ENCODE data around the gene APMAP.

The APMAP gene

GRCh38 chr20:24960861-24961260 is 31.7 kb downstream of the APMAP start:
- peaks cover 58% of the 10 kb centered on the region for H3K36me3 Mint-ChIP-seq
- no peak for ATAC-seq
- no peaks in the 10 kb centered on the region for H3K4me1 Mint-ChIP-seq
- no peaks in the 10 kb centered on the region for H3K27me3 Mint-ChIP-seq
- no peak overlapping the region for H3K4me3 Mint-ChIP-seq
- H3K27ac Mint-ChIP-seq: no peak overlapping the region
- H3K9me3 Mint-ChIP-seq: no peaks in the 10 kb centered on the region

GRCh38 chr20:24960302-24960801 is 32.2 kb downstream of the APMAP start:
- Mint-ChIP-seq H3K4me3 (no peak overlapping the region), H3K4me1 (peaks cover 4% of the 10 kb centered on the region), H3K9me3 (no peaks in the 10 kb centered on the region), H3K36me3 (peaks cover 58% of the 10 kb centered on the region), H3K27ac (no peak overlapping the region), H3K27me3 (no peaks in the 10 kb centered on the region)
- no peak for ATAC-seq

GRCh38 chr20:24959591-24960301 is 32.8 kb downstream of the APMAP start:
- H3K36me3 Mint-ChIP-seq: peaks cover 52% of the 10 kb centered on the region
- no peak for ATAC-seq

GRCh38 chr20:24958506-24959385 is 33.8 kb downstream of the APMAP start:
- Mint-ChIP-seq H3K27me3 (no peaks in the 10 kb centered on the region), H3K36me3 (peaks cover 50% of the 10 kb centered on the region), H3K9me3 (no peaks in the 10 kb centered on the region), H3K4me3 (no peak overlapping the region), H3K27ac (no peak overlapping the region), H3K4me1 (peaks cover 17% of the 10 kb centered on the region)
- ATAC-seq: no peak

More at GRCh38 chr20:24959591-24960301, 32.8 kb downstream of the APMAP start:
- no peak overlapping the region for H3K4me3 Mint-ChIP-seq
- no peaks in the 10 kb centered on the region for H3K9me3 Mint-ChIP-seq
- no peak overlapping the region for H3K27ac Mint-ChIP-seq
- peaks cover 10% of the 10 kb centered on the region for H3K4me1 Mint-ChIP-seq
- H3K27me3 Mint-ChIP-seq: no peaks in the 10 kb centered on the region

GRCh38 chr20:24957326-24958016 is 35.1 kb downstream of the APMAP start:
- H3K27ac Mint-ChIP-seq: no peak overlapping the region

GRCh38 chr20:24956001-24956841 is 36.3 kb downstream of the APMAP start:
- H3K27me3 Mint-ChIP-seq: peaks cover 7% of the 10 kb centered on the region
- H3K4me3 Mint-ChIP-seq: no peak overlapping the region
- ATAC-seq: no peak
- peaks cover 17% of the 10 kb centered on the region for H3K4me1 Mint-ChIP-seq
- peak overlapping the region; percentile 54 for H3K27ac Mint-ChIP-seq
- peaks cover 30% of the 10 kb centered on the region for H3K36me3 Mint-ChIP-seq
- H3K9me3 Mint-ChIP-seq: no peaks in the 10 kb centered on the region

More at GRCh38 chr20:24957326-24958016, 35.1 kb downstream of the APMAP start:
- peaks cover 17% of the 10 kb centered on the region for H3K4me1 Mint-ChIP-seq
- no peak for ATAC-seq
- H3K27me3 Mint-ChIP-seq: no peaks in the 10 kb centered on the region
- no peaks in the 10 kb centered on the region for H3K9me3 Mint-ChIP-seq
- H3K4me3 Mint-ChIP-seq: no peak overlapping the region
- peaks cover 42% of the 10 kb centered on the region for H3K36me3 Mint-ChIP-seq

GRCh38 chr20:24955045-24955444 is 37.5 kb downstream of the APMAP start:
- peaks cover 18% of the 10 kb centered on the region for H3K27me3 Mint-ChIP-seq
- peak overlapping the region; percentile 54 for H3K27ac Mint-ChIP-seq
- no peaks in the 10 kb centered on the region for H3K9me3 Mint-ChIP-seq
- H3K36me3 Mint-ChIP-seq: peaks cover 30% of the 10 kb centered on the region
- H3K4me1 Mint-ChIP-seq: peaks cover 17% of the 10 kb centered on the region
- ATAC-seq: peak; percentile 75
- no peak overlapping the region for H3K4me3 Mint-ChIP-seq

- no peak for ATAC-seq
- H3K27me3 Mint-ChIP-seq: peaks cover 22% of the 10 kb centered on the region
- peaks cover 25% of the 10 kb centered on the region for H3K36me3 Mint-ChIP-seq
- peaks cover 19% of the 10 kb centered on the region for H3K4me1 Mint-ChIP-seq
- peak overlapping the region; percentile 75 for H3K27ac Mint-ChIP-seq
- no peaks in the 10 kb centered on the region for H3K9me3 Mint-ChIP-seq
- H3K4me3 Mint-ChIP-seq: no peak overlapping the region
These were observed 38.0 kb downstream of the APMAP start for GRCh38 chr20:24954566-24954965.

GRCh38 chr20:24954151-24954550 is 38.4 kb downstream of the APMAP start:
- peaks cover 23% of the 10 kb centered on the region for H3K4me1 Mint-ChIP-seq
- no peak overlapping the region for H3K4me3 Mint-ChIP-seq

GRCh38 chr20:24953621-24954133 is 38.9 kb downstream of the APMAP start:
- peaks cover 28% of the 10 kb centered on the region for H3K27me3 Mint-ChIP-seq
- H3K9me3 Mint-ChIP-seq: no peaks in the 10 kb centered on the region
- H3K4me1 Mint-ChIP-seq: peaks cover 23% of the 10 kb centered on the region
- H3K36me3 Mint-ChIP-seq: peaks cover 24% of the 10 kb centered on the region
- ATAC-seq: no peak
- H3K27ac Mint-ChIP-seq: peak overlapping the region; percentile 75
- H3K4me3 Mint-ChIP-seq: no peak overlapping the region

More at GRCh38 chr20:24954151-24954550, 38.4 kb downstream of the APMAP start:
- Mint-ChIP-seq H3K27ac (peak overlapping the region; percentile 75), H3K36me3 (peaks cover 24% of the 10 kb centered on the region), H3K9me3 (no peaks in the 10 kb centered on the region), H3K27me3 (peaks cover 26% of the 10 kb centered on the region)
- no peak for ATAC-seq

- H3K27me3 Mint-ChIP-seq: peaks cover 32% of the 10 kb centered on the region
- no peak overlapping the region for H3K4me3 Mint-ChIP-seq
- ATAC-seq: no peak
- H3K9me3 Mint-ChIP-seq: no peaks in the 10 kb centered on the region
- H3K36me3 Mint-ChIP-seq: peaks cover 24% of the 10 kb centered on the region
- H3K27ac Mint-ChIP-seq: no peak overlapping the region
- H3K4me1 Mint-ChIP-seq: peaks cover 23% of the 10 kb centered on the region
These were observed 39.4 kb downstream of the APMAP start for GRCh38 chr20:24953209-24953575.

GRCh38 chr20:24952376-24953208 is 40.0 kb downstream of the APMAP start:
- Mint-ChIP-seq H3K4me1 (peaks cover 23% of the 10 kb centered on the region), H3K27ac (no peak overlapping the region), H3K9me3 (peaks cover 5% of the 10 kb centered on the region), H3K4me3 (no peak overlapping the region), H3K27me3 (peaks cover 38% of the 10 kb centered on the region), H3K36me3 (peaks cover 19% of the 10 kb centered on the region)
- ATAC-seq: no peak

GRCh38 chr20:24951536-24952083 is 40.9 kb downstream of the APMAP start:
- Mint-ChIP-seq H3K4me3 (no peak overlapping the region), H3K4me1 (peaks cover 23% of the 10 kb centered on the region), H3K36me3 (peaks cover 18% of the 10 kb centered on the region), H3K27me3 (peaks cover 39% of the 10 kb centered on the region), H3K27ac (no peak overlapping the region), H3K9me3 (peaks cover 10% of the 10 kb centered on the region)
- ATAC-seq: no peak

Data from stimulated activated memory B cell treated with anti-CD40 and anti-IgM and Interleukin-4, amounts not matched to agents 10 μg/mL and 1 μg/mL and 100 μg/mL, for 72 hours (primary cell).